Activated CD4-positive, alpha-beta memory T cell treated with anti-CD3 and anti-CD28 coated beads for 36 hours (primary cell): Measurements from ENCODE around the gene PBX2. TPM values are rescaled to one million over a fixed set of nuclear protein-coding genes. Genes with fewer than 3 reads are reported as not detected.
"Not testable (repeated sequence)": the region's sequence is repeated elsewhere in the genome, so short reads cannot be mapped to it uniquely, and the experiment has no call there.

Experiments
- CTCF ChIA-PET: fragments of 350-600 bp; sonication (Branson Sonifier 250); formaldehyde crosslinking; loops from one replicate; lab custom pipeline; 2021; ENCODE audit warnings: antibody characterized with exemption, inconsistent platforms; lab: Charles Lee
- POLR2A ChIA-PET: fragments of 350-600 bp; sonication (Branson Sonifier 250); formaldehyde crosslinking; loops from one replicate; lab custom pipeline; 2021; ENCODE audit warnings: antibody characterized with exemption; lab: Charles Lee
- DNase-seq: peaks from one replicate; pipeline ENCODE4 v3.0.0-alpha.2; 2020
- H3K27ac Mint-ChIP-seq: one replicate; pipeline ENCODE4 v1.8.0; 2021; ENCODE audit warnings: mixed read lengths
- H3K27me3 Mint-ChIP-seq: one replicate; pipeline ENCODE4 v1.8.0; 2021; ENCODE audit warnings: mixed read lengths
- H3K36me3 Mint-ChIP-seq: one replicate; pipeline ENCODE4 v1.8.0; 2021; ENCODE audit warnings: mixed read lengths
- H3K4me1 Mint-ChIP-seq: one replicate; pipeline ENCODE4 v1.8.0; 2021; ENCODE audit warnings: low read depth, mixed read lengths
- H3K4me3 Mint-ChIP-seq: one replicate; pipeline ENCODE4 v1.8.0; 2021; ENCODE audit warnings: mild to moderate bottlenecking, mixed read lengths
- H3K9me3 Mint-ChIP-seq: one replicate; pipeline ENCODE4 v1.8.0; 2021; ENCODE audit warnings: mixed read lengths
- intact Hi-C: fragments of 100-400 bp; cut with micrococcal nuclease; formaldehyde crosslinking; loops from one replicate; pipeline ENCODE4 v1.15.1; 2023
- total RNA-seq, 2 experiments: library from RNA; stranded (reverse); gene quantifications; one replicate each; pipeline ENCODE4 v1.2.3, GENCODE V29; 2021

PBX2 gene
- total RNA-seq, 2 experiments from 2014 or later, result 63.4 to 65.9 TPM

GRCh38 chr6:32215617-32216016 is 25.6 kb upstream of the PBX2 start:
- POLR2A ChIA-PET, result no interaction called here
- Mint-ChIP-seq H3K9me3 (no peaks in the 10 kb centered on the region), H3K27ac (no peak overlapping the region), H3K4me1 (no peaks in the 10 kb centered on the region), H3K4me3 (no peak overlapping the region), H3K27me3 (no peaks in the 10 kb centered on the region), H3K36me3 (no peaks in the 10 kb centered on the region)
- DNase-seq, result no peak
- intact Hi-C loops, result no loop called here
- CTCF ChIA-PET, result no interaction called here

DNA sequence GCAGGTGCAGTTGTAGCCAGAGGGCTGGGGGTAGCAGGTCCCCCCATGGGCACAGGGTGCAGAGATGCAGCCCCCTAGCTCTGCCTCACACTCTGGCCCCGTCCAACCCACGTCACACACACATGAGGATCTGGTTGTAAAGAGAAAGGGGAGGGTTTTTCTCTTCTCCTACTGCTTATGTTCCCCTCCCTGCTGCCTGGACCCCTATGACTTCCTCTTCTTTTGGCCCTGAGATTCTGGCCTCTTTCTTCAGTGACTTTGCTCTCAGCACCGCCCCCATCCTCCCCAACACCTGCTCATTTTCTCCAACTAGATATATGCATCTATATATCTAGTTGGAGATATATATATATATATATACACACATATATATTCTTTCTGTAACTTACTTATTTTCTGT is 24.1 kb upstream of the PBX2 start:
- Mint-ChIP-seq H3K4me3 (no peak overlapping the region), H3K4me1 (no peaks in the 10 kb centered on the region), H3K27ac (no peak overlapping the region), H3K9me3 (no peaks in the 10 kb centered on the region), H3K27me3 (no peaks in the 10 kb centered on the region), H3K36me3 (no peaks in the 10 kb centered on the region)
- no peak for DNase-seq
- CTCF ChIA-PET, result no interaction called here
- POLR2A ChIA-PET, result no interaction called here
- intact Hi-C loops, result no loop called here

DNA sequence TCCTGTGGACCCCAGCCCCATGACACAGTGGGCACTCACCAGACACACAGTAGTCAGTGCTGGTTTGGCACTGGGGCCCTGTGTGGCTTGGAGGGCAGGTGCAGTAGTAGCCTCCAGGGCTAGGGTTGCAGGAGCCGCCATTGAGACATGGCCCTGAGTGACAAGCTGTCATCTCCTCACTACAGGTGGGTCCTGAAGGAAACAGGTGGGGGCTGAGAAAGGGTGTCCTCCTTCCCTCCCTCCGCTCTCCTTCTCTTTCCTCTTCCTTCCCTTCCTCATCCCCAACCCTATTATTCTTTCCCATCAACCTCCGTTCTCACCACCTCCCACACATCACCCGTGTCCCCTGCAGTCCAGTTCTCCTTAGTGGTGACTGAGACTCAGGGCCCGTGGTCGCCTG is 23.6 kb upstream of the PBX2 start:
- H3K4me3 Mint-ChIP-seq, result no peak overlapping the region
- no peak overlapping the region for H3K27ac Mint-ChIP-seq
- no peaks in the 10 kb centered on the region for H3K9me3 Mint-ChIP-seq
- ChIA-PET POLR2A (no interaction called here), CTCF (no interaction called here)
- no peaks in the 10 kb centered on the region for H3K36me3 Mint-ChIP-seq
- no peaks in the 10 kb centered on the region for H3K4me1 Mint-ChIP-seq
- intact Hi-C loops, result no loop called here
- no peaks in the 10 kb centered on the region for H3K27me3 Mint-ChIP-seq
- no peak for DNase-seq

DNA sequence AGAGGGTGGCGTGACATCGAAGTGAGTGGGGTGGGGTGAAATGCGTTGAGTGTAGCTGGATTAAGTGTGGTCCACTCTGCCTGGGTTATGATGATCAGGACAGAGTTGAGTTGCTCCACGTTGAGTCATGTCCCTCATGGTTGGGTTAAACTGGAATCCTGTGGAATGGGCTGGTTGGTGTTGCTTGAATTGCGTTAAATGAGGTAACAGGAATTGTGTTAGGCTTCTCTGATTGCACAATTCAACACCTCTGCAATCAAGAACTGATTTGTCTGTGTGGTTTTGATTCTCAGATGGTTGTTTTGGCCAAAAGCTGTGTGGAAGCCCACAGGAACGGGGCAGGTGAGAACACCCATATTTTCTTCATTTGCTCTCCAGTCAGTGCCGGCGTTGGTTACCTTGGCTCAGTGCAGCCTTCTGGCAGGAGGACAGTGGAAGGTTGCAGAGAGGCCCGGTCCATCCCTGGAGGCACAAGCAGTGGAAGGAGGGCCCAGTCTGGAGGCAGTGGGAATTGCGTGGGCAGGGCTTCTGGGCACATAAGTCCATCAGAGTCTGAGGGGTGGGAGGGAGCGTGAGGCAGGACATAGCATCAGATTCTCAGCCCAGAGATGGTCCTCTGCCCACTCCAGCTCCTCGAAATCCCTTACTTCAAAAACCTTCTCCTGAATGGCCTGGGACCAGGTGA is 22.2 kb upstream of the PBX2 start:
- H3K9me3 Mint-ChIP-seq, result no peaks in the 10 kb centered on the region
- H3K4me1 Mint-ChIP-seq, result no peaks in the 10 kb centered on the region
- intact Hi-C loops, result no loop called here
- CTCF ChIA-PET, result interaction anchor here (1.0 kb wide), 1 partner anchor 202 kb away, joined by 3 read pairs; no protein-coding TSS in a partner anchor
- H3K4me3 Mint-ChIP-seq, result no peak overlapping the region
- no peaks in the 10 kb centered on the region for H3K27me3 Mint-ChIP-seq
- POLR2A ChIA-PET, result no interaction called here
- DNase-seq, result no peak
- no peak overlapping the region for H3K27ac Mint-ChIP-seq
- no peaks in the 10 kb centered on the region for H3K36me3 Mint-ChIP-seq

GRCh38 chr6:32211432-32211831 is 21.4 kb upstream of the PBX2 start:
- H3K9me3 Mint-ChIP-seq, H3K27me3 Mint-ChIP-seq, intact Hi-C loops, DNase-seq, H3K27ac Mint-ChIP-seq, H3K36me3 Mint-ChIP-seq, H3K4me1 Mint-ChIP-seq, H3K4me3 Mint-ChIP-seq, POLR2A ChIA-PET: not testable (repeated sequence)
- CTCF ChIA-PET, result interaction anchor here (0.6 to 1.0 kb wide), 2 partner anchors 18 to 203 kb away, joined by 3 read pairs; no protein-coding TSS in a partner anchor

- Mint-ChIP-seq H3K27ac (no peak overlapping the region), H3K4me1 (no peaks in the 10 kb centered on the region), H3K36me3 (no peaks in the 10 kb centered on the region), H3K9me3 (no peaks in the 10 kb centered on the region), H3K4me3 (no peak overlapping the region), H3K27me3 (no peaks in the 10 kb centered on the region)
- no peak for DNase-seq
- ChIA-PET CTCF (interaction anchor here (1.3 kb wide), 1 partner anchor 35 kb away, joined by 3 read pairs; no protein-coding TSS in a partner anchor), POLR2A (no interaction called here)
- intact Hi-C loops, result no loop called here
Observed at GRCh38 chr6:32210191-32210601, 20.2 kb upstream of the PBX2 start.

GRCh38 chr6:32208996-32209395 is 19.0 kb upstream of the PBX2 start:
- intact Hi-C loops, result no loop called here
- H3K4me3 Mint-ChIP-seq, result no peak overlapping the region
- H3K9me3 Mint-ChIP-seq, result no peaks in the 10 kb centered on the region
- H3K4me1 Mint-ChIP-seq, result no peaks in the 10 kb centered on the region
- ChIA-PET POLR2A (no interaction called here), CTCF (interaction anchor here (1.3 kb wide), 1 partner anchor 37 kb away, joined by 3 read pairs; no protein-coding TSS in a partner anchor)
- H3K36me3 Mint-ChIP-seq, result no peaks in the 10 kb centered on the region
- no peak for DNase-seq
- no peak overlapping the region for H3K27ac Mint-ChIP-seq
- no peaks in the 10 kb centered on the region for H3K27me3 Mint-ChIP-seq

DNA sequence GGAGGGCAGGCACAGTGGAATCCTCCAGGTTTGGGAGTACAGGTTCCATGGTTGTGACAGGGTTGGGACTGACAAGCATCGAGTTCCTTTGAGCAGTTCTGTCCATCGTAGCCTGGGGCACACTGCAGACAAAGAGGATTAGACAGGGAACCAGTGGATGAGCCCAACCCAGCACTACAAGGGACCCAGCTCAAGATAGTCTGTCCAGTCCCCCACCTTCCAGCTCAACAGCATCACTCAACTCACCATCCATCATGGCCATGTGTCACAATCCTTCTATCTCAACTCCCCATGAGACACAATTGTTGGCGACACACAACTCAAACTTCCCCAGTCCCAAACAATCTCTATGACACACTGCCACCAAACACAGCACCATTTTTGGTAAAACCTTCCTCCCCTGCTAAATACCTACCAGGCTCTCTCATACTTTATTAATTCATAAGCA is 14.3 kb upstream of the PBX2 start:
- no peak for DNase-seq
- POLR2A ChIA-PET, result no interaction called here
- H3K36me3 Mint-ChIP-seq, result no peaks in the 10 kb centered on the region
- H3K9me3 Mint-ChIP-seq, result no peaks in the 10 kb centered on the region
- H3K4me1 Mint-ChIP-seq, result no peaks in the 10 kb centered on the region
- CTCF ChIA-PET, result no interaction called here
- no peak overlapping the region for H3K4me3 Mint-ChIP-seq
- no peak overlapping the region for H3K27ac Mint-ChIP-seq
- intact Hi-C loops, result no loop called here
- H3K27me3 Mint-ChIP-seq, result no peaks in the 10 kb centered on the region

- Mint-ChIP-seq H3K27ac (no peak overlapping the region), H3K4me1 (no peaks in the 10 kb centered on the region), H3K36me3 (no peaks in the 10 kb centered on the region), H3K9me3 (no peaks in the 10 kb centered on the region), H3K4me3 (no peak overlapping the region), H3K27me3 (no peaks in the 10 kb centered on the region)
- intact Hi-C loops, result no loop called here
- ChIA-PET POLR2A (no interaction called here), CTCF (no interaction called here)
- no peak for DNase-seq
Observed at GRCh38 chr6:32203426-32204267, 13.6 kb upstream of the PBX2 start.

- Mint-ChIP-seq H3K4me1 (no peaks in the 10 kb centered on the region), H3K27me3 (no peaks in the 10 kb centered on the region), H3K27ac (no peak overlapping the region), H3K4me3 (no peak overlapping the region), H3K36me3 (no peaks in the 10 kb centered on the region), H3K9me3 (no peaks in the 10 kb centered on the region)
- DNase-seq, result no peak
- intact Hi-C loops, result no loop called here
- ChIA-PET CTCF (no interaction called here), POLR2A (no interaction called here)
Observed at GRCh38 chr6:32202186-32202585, 12.2 kb upstream of the PBX2 start.

DNA sequence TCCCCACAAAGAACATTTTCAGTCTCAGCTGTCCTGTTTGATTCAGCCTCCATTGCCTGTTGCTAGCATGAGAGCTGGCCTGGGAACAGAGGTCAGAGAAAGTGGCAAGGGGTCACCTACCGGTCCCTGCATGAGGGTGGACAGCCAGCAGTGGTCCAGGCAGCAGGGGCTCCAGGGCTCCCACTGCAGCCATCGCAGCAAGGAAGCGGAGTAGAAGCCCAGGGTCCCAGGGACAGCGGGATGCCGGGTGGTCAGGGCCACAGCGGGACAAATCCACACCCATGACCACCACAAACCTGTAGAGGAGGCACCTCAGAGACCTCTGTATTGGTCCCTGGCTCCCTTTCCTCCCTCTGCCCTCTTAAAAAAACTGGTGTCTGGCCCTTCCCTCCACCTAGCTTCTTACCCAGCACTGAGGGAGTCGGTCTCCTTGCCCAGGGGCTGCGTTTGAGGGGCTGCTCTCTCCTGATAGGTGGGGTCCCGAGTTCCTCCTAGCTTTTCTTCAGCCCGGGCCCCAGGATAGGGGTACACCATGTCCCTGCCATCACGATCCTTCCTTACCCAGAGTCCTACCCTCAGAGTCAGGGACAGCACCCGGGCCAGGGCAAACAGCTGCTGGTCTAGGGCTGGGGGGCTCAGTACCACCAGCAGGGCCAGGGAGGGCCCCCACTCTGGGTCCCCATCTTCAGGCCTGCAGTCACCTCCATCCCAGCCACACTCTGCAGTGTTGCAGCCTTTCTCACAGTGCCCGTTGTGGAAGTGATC is 10.9 kb upstream of the PBX2 start:
- Mint-ChIP-seq H3K36me3 (no peaks in the 10 kb centered on the region), H3K4me1 (peaks cover 5% of the 10 kb centered on the region), H3K27ac (no peak overlapping the region), H3K27me3 (no peaks in the 10 kb centered on the region), H3K4me3 (no peak overlapping the region), H3K9me3 (no peaks in the 10 kb centered on the region)
- intact Hi-C loops, result no loop called here
- CTCF ChIA-PET, result no interaction called here
- DNase-seq, result no peak
- POLR2A ChIA-PET, result no interaction called here

DNA sequence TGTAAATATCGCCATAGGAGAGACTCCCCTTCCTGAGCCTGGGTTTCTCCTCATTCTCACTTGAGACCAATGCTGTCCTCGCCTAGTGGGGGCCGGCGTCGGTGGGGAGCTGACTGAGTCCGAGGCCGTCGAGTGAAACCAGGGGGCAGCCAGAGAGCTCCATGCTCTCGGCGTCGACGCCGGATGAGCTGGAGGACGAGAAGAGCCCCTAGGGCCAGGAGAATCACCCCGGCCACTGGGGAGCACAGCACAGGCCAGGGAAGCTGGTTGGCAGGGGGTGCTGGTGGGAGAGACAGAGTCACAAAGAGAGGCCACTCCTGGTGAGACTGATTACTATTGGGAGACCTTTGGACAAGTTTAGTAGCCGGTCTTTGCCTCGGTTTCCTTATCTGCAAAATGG is 8.9 kb upstream of the PBX2 start:
- Mint-ChIP-seq H3K4me3 (no peak overlapping the region), H3K36me3 (no peaks in the 10 kb centered on the region), H3K27me3 (no peaks in the 10 kb centered on the region), H3K4me1 (peaks cover 18% of the 10 kb centered on the region), H3K9me3 (no peaks in the 10 kb centered on the region), H3K27ac (no peak overlapping the region)
- intact Hi-C loops, result loop anchor here (5.0 to 10.0 kb wide), 4 partner anchors 242 to 1216 kb away; partner anchors contain the start of genes CUTA, HSPA1B, LTA and NELFE
- POLR2A ChIA-PET, result interaction anchor here (0.6 kb wide), 1 partner anchor 1644 kb away, joined by 3 read pairs; no protein-coding TSS in a partner anchor
- no peak for DNase-seq
- CTCF ChIA-PET, result no interaction called here
